DND-41 (cell line): ENCODE data around the gene ZNF816.

ENCODE experiments used
- CTCF ChIP-seq: IDR thresholded peaks from 2 replicates; pipeline ENCODE4 v1.5.1; 2012; ENCODE audit warnings: borderline replicate concordance, low read length, moderate library complexity, mild to moderate bottlenecking; ENCODE audit not compliant: poor library complexity, severe bottlenecking; ENCODE audit errors: extremely low read depth
- EZH2 ChIP-seq: IDR thresholded peaks from 3 replicates; pipeline ENCODE4 v1.6.1; 2012; ENCODE audit warnings: borderline replicate concordance, low read depth, mild to moderate bottlenecking, moderate library complexity, low read length, inconsistent platforms; ENCODE audit not compliant: severe bottlenecking

- TF ChIP-seq CTCF (no peak), EZH2 (no peak)
These were observed 18.6 kb downstream of the ZNF816 start for GRCh38 chr19:52943884-52944643.
